Gastrocnemius medialis (tissue), 4 donors: ENCODE data around the gene CCDC185.

Experiments used
- CTCF ChIP-seq, 5 experiments: fragments of 450-650 bp in 3 of 5; fragments of 200-600 bp in 2 of 5; sonication (generic) in 2 of 5; IDR thresholded peaks in 4 of 5; conservative IDR thresholded peaks in 1 of 5; 1 replicate in 4 of 5; 2 replicates in 1 of 5; pipeline ENCODE4 v1.5.1; 2016 to 2019; ENCODE audit warnings: antibody characterized with exemption in 5 of 5, mild to moderate bottlenecking in 3 of 5, moderate library complexity in 3 of 5
- POLR2A ChIP-seq, 2 donors: fragments of 450-650 bp; IDR thresholded peaks; one replicate each; pipeline ENCODE4 v1.6.1; 2017; ENCODE audit warnings: antibody characterized with exemption in 2 of 2, mild to moderate bottlenecking in 2 of 2, moderate library complexity in 2 of 2

- no peak for TF ChIP-seq CTCF (IDR thresholded peaks at IDR 0.05 in 4 of 5, conservative IDR thresholded peaks at IDR 0.05 in 1 of 5)
- TF ChIP-seq POLR2A (IDR thresholded peaks at IDR 0.05): no peak
These were observed 28.5 kb downstream of the CCDC185 start for GRCh38 chr1:223421676-223422075.
